ENCODE data around the gene FAM8A1. TPM values are rescaled to one million over a fixed set of nuclear protein-coding genes. Genes with fewer than 3 reads are reported as not detected.

FAM8A1 gene, protein sequence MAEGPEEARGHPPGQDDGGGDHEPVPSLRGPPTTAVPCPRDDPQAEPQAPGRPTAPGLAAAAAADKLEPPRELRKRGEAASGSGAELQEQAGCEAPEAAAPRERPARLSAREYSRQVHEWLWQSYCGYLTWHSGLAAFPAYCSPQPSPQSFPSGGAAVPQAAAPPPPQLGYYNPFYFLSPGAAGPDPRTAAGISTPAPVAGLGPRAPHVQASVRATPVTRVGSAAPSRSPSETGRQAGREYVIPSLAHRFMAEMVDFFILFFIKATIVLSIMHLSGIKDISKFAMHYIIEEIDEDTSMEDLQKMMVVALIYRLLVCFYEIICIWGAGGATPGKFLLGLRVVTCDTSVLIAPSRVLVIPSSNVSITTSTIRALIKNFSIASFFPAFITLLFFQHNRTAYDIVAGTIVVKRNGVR
- total RNA-seq (ENCODE audit: low replicate concordance) = 18.4 and 21.2 TPM in 2 replicates
- long read RNA-seq, full-length matches to known transcripts = 1 of 3 reads
- long read RNA-seq, partial matches to known transcripts = 0 of 3 reads
- long read RNA-seq, other reads (novel, unspliced or antisense) = 2 of 3 reads

DNA sequence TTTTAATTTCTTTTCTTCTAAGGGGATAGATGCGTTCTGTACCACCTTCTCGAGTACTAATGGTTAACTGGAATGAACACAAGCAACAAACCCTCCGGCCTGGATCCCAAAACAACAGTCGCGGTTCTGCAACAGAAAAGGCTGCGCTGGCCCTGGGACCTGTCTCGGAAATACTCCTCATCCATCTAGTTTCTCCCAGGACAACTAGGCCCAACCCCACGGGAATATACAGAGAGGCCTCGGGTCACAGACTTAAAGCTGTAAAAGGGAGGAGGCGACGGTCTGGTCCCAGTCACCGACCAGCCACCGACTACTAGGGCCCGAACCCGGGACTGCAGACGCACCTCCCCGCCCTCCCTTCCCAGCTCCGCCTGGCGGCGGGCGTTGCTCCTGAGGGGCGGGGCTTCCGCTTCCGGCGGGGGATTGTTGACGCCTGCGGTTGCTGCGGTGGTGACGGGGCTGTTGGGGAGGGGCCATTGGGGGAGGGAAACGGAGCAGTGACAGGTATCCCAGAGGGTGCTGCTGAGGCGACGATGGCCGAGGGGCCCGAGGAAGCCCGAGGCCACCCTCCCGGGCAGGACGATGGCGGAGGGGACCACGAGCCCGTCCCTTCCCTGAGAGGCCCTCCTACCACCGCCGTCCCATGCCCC is at the start of gene FAM8A1:
TSS of gene FAM8A1 (plus strand) at position 426 of the 650 bp plus-strand sequence. CDS start at position 534, 108 bp downstream.
- Mint-ChIP-seq H3K4me1 (ENCODE audit: unreplicated experiment) (peaks cover 3% of the 10 kb centered on the region), H3K36me3 (peaks cover 10% of the 10 kb centered on the region), H3K9me3 (no peaks in the 10 kb centered on the region), H3K4me3 (peak within 1 kb of the TSS; percentile 92), H3K27ac (peak within 1 kb of the TSS; percentile 78), H3K27me3 (no peaks in the 10 kb centered on the region)
- DNase-seq (ENCODE audit: extremely low spot score, unreplicated experiment) = peak; percentile 96
- TF ChIP-seq CTCF (conservative IDR thresholded peaks at IDR 0.05) = peak; percentile 72

DNA sequence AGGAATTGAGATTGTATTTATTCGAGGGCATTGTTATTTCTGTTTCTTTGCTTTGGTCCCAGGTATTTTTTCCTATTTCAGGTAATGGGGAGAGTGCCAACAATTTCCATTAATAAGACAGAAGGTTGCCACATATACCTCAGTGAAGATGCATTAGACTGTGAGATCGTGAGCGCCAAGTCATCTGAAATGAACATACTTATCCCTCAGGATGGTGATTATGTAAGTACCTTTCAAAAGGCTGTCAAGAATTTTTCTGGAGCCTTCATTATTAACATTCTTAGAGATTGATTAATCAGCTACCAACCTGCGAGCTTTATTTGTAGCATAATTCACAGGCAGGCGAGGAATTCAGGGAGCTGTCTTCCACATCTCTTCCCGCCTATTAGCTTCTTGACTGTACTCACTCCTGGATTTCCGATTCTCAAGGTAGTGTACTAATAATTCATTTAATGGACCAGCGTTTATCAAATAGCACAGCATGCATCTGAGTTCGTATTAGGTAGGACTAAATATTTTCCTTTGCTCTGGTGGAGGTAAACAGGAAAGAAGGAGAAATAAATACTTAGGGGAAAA is 48.6 kb upstream of the FAM8A1 start:
- no peak overlapping the region for H3K4me3 Mint-ChIP-seq
- no peaks in the 10 kb centered on the region for H3K4me1 Mint-ChIP-seq (ENCODE audit: unreplicated experiment)
- no peaks in the 10 kb centered on the region for H3K9me3 Mint-ChIP-seq
- no peak overlapping the region for H3K27ac Mint-ChIP-seq
- H3K36me3 Mint-ChIP-seq = peaks cover 17% of the 10 kb centered on the region
- H3K27me3 Mint-ChIP-seq = no peaks in the 10 kb centered on the region
- TF ChIP-seq CTCF (conservative IDR thresholded peaks at IDR 0.05) = no peak
- no peak for DNase-seq (ENCODE audit: extremely low spot score, unreplicated experiment)

- Mint-ChIP-seq H3K36me3 (peaks cover 17% of the 10 kb centered on the region), H3K27me3 (no peaks in the 10 kb centered on the region), H3K4me1 (ENCODE audit: unreplicated experiment) (no peaks in the 10 kb centered on the region), H3K27ac (no peak overlapping the region), H3K9me3 (no peaks in the 10 kb centered on the region), H3K4me3 (no peak overlapping the region)
- DNase-seq (ENCODE audit: extremely low spot score, unreplicated experiment) = no peak
- TF ChIP-seq CTCF (conservative IDR thresholded peaks at IDR 0.05) = no peak
Measured at GRCh38 chr6:17552861-17553260, 47.2 kb upstream of the FAM8A1 start.

GRCh38 chr6:17556014-17556413 is 44.1 kb upstream of the FAM8A1 start:
- Mint-ChIP-seq H3K36me3 (peaks cover 21% of the 10 kb centered on the region), H3K27ac (no peak overlapping the region)

More at GRCh38 chr6:17556014-17556413, 44.1 kb upstream of the FAM8A1 start:
- TF ChIP-seq CTCF (conservative IDR thresholded peaks at IDR 0.05) = no peak
- DNase-seq (ENCODE audit: extremely low spot score, unreplicated experiment) = no peak
- H3K27me3 Mint-ChIP-seq = no peaks in the 10 kb centered on the region
- no peak overlapping the region for H3K4me3 Mint-ChIP-seq
- H3K9me3 Mint-ChIP-seq = peaks cover 9% of the 10 kb centered on the region
- H3K4me1 Mint-ChIP-seq (ENCODE audit: unreplicated experiment) = no peaks in the 10 kb centered on the region
